ENCODE measurements around the gene SYNRG.
"Not testable (repeated sequence)": the region's sequence is repeated elsewhere in the genome, so short reads cannot be mapped to it uniquely, and the experiment has no call there.

Gene SYNRG

DNA sequence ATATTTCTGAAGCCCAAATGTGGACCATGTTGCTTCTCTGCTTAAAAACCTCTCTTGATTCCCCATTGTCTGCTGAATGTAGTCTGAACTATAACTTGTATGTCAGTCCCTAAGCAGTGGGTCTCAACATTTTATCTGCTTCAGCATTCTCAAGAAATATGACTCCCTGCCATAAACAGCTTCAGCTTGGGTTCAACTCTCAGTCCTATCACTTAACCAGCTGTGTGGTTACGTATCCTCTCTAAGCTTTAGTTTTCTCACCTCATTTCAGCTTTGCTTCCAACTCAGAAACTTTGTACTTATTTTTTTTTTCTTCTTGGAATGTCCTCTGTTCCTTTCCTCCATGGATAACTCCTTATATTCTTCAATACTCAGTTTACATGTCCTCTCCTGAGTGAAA is 38.6 kb upstream of the SYNRG start:
- in situ Hi-C loops (cut with HindIII; ENCODE audit: low pct_ligation_motif_present, low sequenced_read_pairs) = no loop called here
- TF ChIP-seq CTCF (IDR thresholded peaks at IDR 0.05; ENCODE audit: low read depth, low read length, missing control alignments) = no peak
- DNase-seq = no peak
- H3K27me3 ChIP-seq (replicated peaks) = no peaks in the 10 kb centered on the region
- H3K4me3 ChIP-seq (ENCODE audit: low read depth, low read length) = no peak overlapping the region
- no peaks in the 10 kb centered on the region for H3K36me3 ChIP-seq (replicated peaks)
- H3K27ac ChIP-seq = peak overlapping the region; percentile 21

DNA sequence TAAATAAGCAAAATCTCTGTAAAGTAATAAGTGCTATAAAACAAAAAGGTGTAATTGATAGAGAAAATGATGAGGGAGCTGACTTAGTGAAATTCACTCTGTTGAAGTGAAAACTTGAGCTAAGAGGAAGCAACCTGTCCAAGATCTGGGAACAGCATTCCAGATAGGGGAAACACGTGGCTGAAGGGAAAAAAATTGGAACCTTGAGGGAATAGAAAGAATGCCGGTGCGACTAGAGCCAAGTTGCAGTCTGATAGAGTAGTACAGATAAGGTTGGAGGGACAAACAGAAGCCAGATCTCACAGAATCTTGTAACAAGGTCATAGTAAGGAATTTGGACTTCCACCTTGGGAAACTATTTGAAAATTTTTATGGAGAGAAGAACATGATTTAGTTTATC is 34.7 kb upstream of the SYNRG start:
- Histone ChIP-seq H3K27ac (no peak overlapping the region), H3K27me3 (replicated peaks) (no peaks in the 10 kb centered on the region), H3K4me3 (ENCODE audit: low read depth, low read length) (peak overlapping the region; percentile 91), H3K36me3 (replicated peaks) (peaks cover 14% of the 10 kb centered on the region)
- DNase-seq = no peak
- in situ Hi-C loops (cut with HindIII; ENCODE audit: low pct_ligation_motif_present, low sequenced_read_pairs) = no loop called here
- no peak for TF ChIP-seq CTCF (IDR thresholded peaks at IDR 0.05; ENCODE audit: low read depth, low read length, missing control alignments)

GRCh38 chr17:37643118-37643766 is 34.0 kb upstream of the SYNRG start, which contains the start of gene DDX52:
TSS of gene DDX52 (minus strand) at chr17:37643446. CDS start at chr17:37643420, 26 bp downstream.
- H3K27ac ChIP-seq = peak within 1 kb of the TSS; percentile 80
- in situ Hi-C loops (cut with HindIII; ENCODE audit: low pct_ligation_motif_present, low sequenced_read_pairs) = no loop called here
- TF ChIP-seq CTCF (IDR thresholded peaks at IDR 0.05; ENCODE audit: low read depth, low read length, missing control alignments) = peak; percentile 18
- peak within 1 kb of the TSS; percentile 91 for H3K4me3 ChIP-seq (ENCODE audit: low read depth, low read length)
- DNase-seq = peak; percentile 87
- peaks cover 15% of the 10 kb centered on the region for H3K36me3 ChIP-seq (replicated peaks)
- H3K27me3 ChIP-seq (replicated peaks) = no peaks in the 10 kb centered on the region

GRCh38 chr17:37642681-37643080 is 33.5 kb upstream of the SYNRG start:
- TF ChIP-seq CTCF (IDR thresholded peaks at IDR 0.05; ENCODE audit: low read depth, low read length, missing control alignments) = no peak
- peak overlapping the region; percentile 91 for H3K4me3 ChIP-seq (ENCODE audit: low read depth, low read length)
- DNase-seq = peak; percentile 4
- H3K27me3 ChIP-seq (replicated peaks) = no peaks in the 10 kb centered on the region
- peak overlapping the region; percentile 80 for H3K27ac ChIP-seq
- peaks cover 21% of the 10 kb centered on the region for H3K36me3 ChIP-seq (replicated peaks)
- in situ Hi-C loops (cut with HindIII; ENCODE audit: low pct_ligation_motif_present, low sequenced_read_pairs) = no loop called here

GRCh38 chr17:37640015-37640414 is 30.8 kb upstream of the SYNRG start:
- H3K27ac ChIP-seq = no peak overlapping the region
- peaks cover 40% of the 10 kb centered on the region for H3K36me3 ChIP-seq (replicated peaks)
- in situ Hi-C loops (cut with HindIII; ENCODE audit: low pct_ligation_motif_present, low sequenced_read_pairs) = no loop called here
- no peaks in the 10 kb centered on the region for H3K27me3 ChIP-seq (replicated peaks)
- TF ChIP-seq CTCF (IDR thresholded peaks at IDR 0.05; ENCODE audit: low read depth, low read length, missing control alignments) = no peak
- DNase-seq = no peak
- H3K4me3 ChIP-seq (ENCODE audit: low read depth, low read length) = no peak overlapping the region

- in situ Hi-C loops (cut with HindIII; ENCODE audit: low pct_ligation_motif_present, low sequenced_read_pairs) = no loop called here
- Histone ChIP-seq H3K4me3 (ENCODE audit: low read depth, low read length) (no peak overlapping the region), H3K36me3 (replicated peaks) (peaks cover 40% of the 10 kb centered on the region), H3K27me3 (replicated peaks) (no peaks in the 10 kb centered on the region), H3K27ac (no peak overlapping the region)
- TF ChIP-seq CTCF (IDR thresholded peaks at IDR 0.05; ENCODE audit: low read depth, low read length, missing control alignments) = no peak
- DNase-seq = no peak
Observed at GRCh38 chr17:37637956-37638355, 28.7 kb upstream of the SYNRG start.

DNA sequence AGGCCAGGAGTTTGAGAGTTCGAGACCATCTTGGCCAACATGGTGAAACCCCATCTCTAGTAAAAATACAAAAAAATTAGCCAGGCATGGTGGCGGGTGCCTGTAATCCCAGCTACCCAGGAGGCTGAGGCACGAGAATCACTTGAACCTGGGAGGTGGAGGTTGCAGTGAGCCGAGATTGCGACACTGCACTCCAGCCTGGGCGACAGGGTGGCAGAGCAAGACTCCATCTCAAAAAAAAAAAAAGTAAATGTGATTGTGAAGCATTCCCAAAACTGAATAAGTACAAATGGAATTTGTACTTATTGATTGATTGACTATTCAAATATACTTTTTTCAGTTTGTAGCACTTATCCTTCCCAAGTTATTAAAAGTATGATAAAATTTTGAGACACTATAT is 7.2 kb upstream of the SYNRG start:
- H3K27ac ChIP-seq; H3K27me3 ChIP-seq (replicated peaks); H3K4me3 ChIP-seq (ENCODE audit: low read depth, low read length); DNase-seq; in situ Hi-C loops (cut with HindIII; ENCODE audit: low pct_ligation_motif_present, low sequenced_read_pairs): not testable (repeated sequence)
- peaks cover 31% of the 10 kb centered on the region for H3K36me3 ChIP-seq (replicated peaks)
